ENCODE measurements around the gene MACROD2.

- TF ChIP-seq POLR2AphosphoS5 (IDR thresholded peaks at IDR 0.05) (no peak), CTCF (IDR thresholded peaks at IDR 0.05) (no peak), POLR2A (IDR thresholded peaks at IDR 0.05) (no peak)
These were observed 1679.1 kb downstream of the MACROD2 start for GRCh38 chr20:15674253-15675060.
